RWPE1 (cell line): ENCODE results near the gene NMRK2.

Experiments used
- CTCF ChIA-PET: fragments of 350-600 bp; sonication (Branson Sonifier 250); formaldehyde crosslinking; extraction: SDS; loops from one replicate; lab custom pipeline; 2021; lab: Yijun Ruan, JAX
- POLR2A ChIA-PET: fragments of 400-600 bp; formaldehyde crosslinking; extraction: SDS; loops from one replicate; lab custom pipeline; 2020; ENCODE audit warnings: antibody characterized with exemption; ENCODE audit not compliant: low non-redundant PET; lab: Yijun Ruan, JAX
- DNase-seq: peaks from one replicate; pipeline ENCODE4 v3.0.0; 2012; ENCODE audit warnings: low spot score
- H3K27ac ChIP-seq: fragments of 450-650 bp; 2 replicates; pipeline ENCODE4 v1.5.1; 2017
- CTCF ChIP-seq: fragments of 450-650 bp; conservative IDR thresholded peaks from 2 replicates; pipeline ENCODE4 v1.5.1; 2017; ENCODE audit warnings: low read depth, mild to moderate bottlenecking

NMRK2 gene

GRCh38 chr19:3981736-3982681 lies 49.1 kb downstream of the NMRK2 start:
- no peak for TF ChIP-seq CTCF
- H3K27ac ChIP-seq: peak overlapping the region; percentile 87
- no peak for DNase-seq
- ChIA-PET POLR2A (no interaction called here), CTCF (no interaction called here)

GRCh38 chr19:3982701-3983541 lies 50.1 kb downstream of the NMRK2 start:
- CTCF ChIA-PET: interaction anchor here (0.5 kb wide), 1 partner anchor 133 kb away, joined by 3 read pairs; no protein-coding TSS in a partner anchor
- TF ChIP-seq CTCF: no peak
- DNase-seq: peak; percentile 44
- peak overlapping the region; percentile 87 for H3K27ac ChIP-seq
- POLR2A ChIA-PET: no interaction called here

- no peak for TF ChIP-seq CTCF
- H3K27ac ChIP-seq: peak overlapping the region; percentile 87
- POLR2A ChIA-PET: interaction anchor here (0.6 to 2.1 kb wide), 3 partner anchors 14 to 84 kb away, joined by 3 to 15 read pairs (median 5); partner anchors contain the start of gene DAPK3
- CTCF ChIA-PET: interaction anchor here (0.5 kb wide), 1 partner anchor 134 kb away, joined by 3 read pairs; no protein-coding TSS in a partner anchor
- no peak for DNase-seq
Measured at GRCh38 chr19:3983542-3983914, 50.7 kb downstream of the NMRK2 start.

GRCh38 chr19:3983936-3984583 lies 51.2 kb downstream of the NMRK2 start:
- TF ChIP-seq CTCF: no peak
- ChIA-PET CTCF (interaction anchor here (0.5 kb wide), 1 partner anchor 134 kb away, joined by 3 read pairs; no protein-coding TSS in a partner anchor), POLR2A (interaction anchor here (0.6 to 2.1 kb wide), 3 partner anchors 14 to 83 kb away, joined by 3 to 15 read pairs (median 5); partner anchors contain the start of gene DAPK3)
- no peak for DNase-seq
- H3K27ac ChIP-seq: peak overlapping the region; percentile 87

- no peak for TF ChIP-seq CTCF
- peak overlapping the region; percentile 87 for H3K27ac ChIP-seq
- ChIA-PET CTCF (no interaction called here), POLR2A (interaction anchor here (0.5 to 2.1 kb wide), 4 partner anchors 15 to 167 kb away, joined by 3 to 15 read pairs (median 3); partner anchors contain the start of gene DAPK3)
- DNase-seq: no peak
Measured at GRCh38 chr19:3984584-3984907, 51.7 kb downstream of the NMRK2 start.
